HAP-1 (cell line): ENCODE measurements around the gene HSPBAP1.
A peak's percentile ranks its signal among the peaks of the same experiment; 100 is the strongest.

ENCODE experiments used
- DNase-seq, 2 experiments: peaks; one replicate each; pipeline ENCODE4 v3.0.0-alpha.2; 2016 to 2020; ENCODE audit warnings: low spot score in 2 of 2
- H3K27me3 ChIP-seq: fragments of 250-450 bp; sonication (Bioruptor Pico); 2 replicates; pipeline ENCODE4 v1.5.1; 2020; ENCODE audit warnings: low read depth, mild to moderate bottlenecking, moderate library complexity
- H3K36me3 ChIP-seq: fragments of 250-450 bp; sonication (Bioruptor Pico); replicated peaks from 2 replicates; pipeline ENCODE4 v1.5.1; 2020; ENCODE audit warnings: mild to moderate bottlenecking
- H3K4me1 ChIP-seq: fragments of 250-450 bp; sonication (Bioruptor Pico); 2 replicates; pipeline ENCODE4 v1.5.1; 2020; ENCODE audit warnings: mild to moderate bottlenecking
- H3K4me3 ChIP-seq: fragments of 250-450 bp; sonication (Bioruptor Pico); 2 replicates; pipeline ENCODE4 v1.5.1; 2020; ENCODE audit warnings: mild to moderate bottlenecking, moderate library complexity
- H3K9me3 ChIP-seq: fragments of 250-450 bp; sonication (Bioruptor Pico); 2 replicates; pipeline ENCODE4 v1.5.1; 2020; ENCODE audit warnings: mild to moderate bottlenecking, moderate library complexity
- in situ Hi-C: fragments of 300-500 bp; cut with MboI; formaldehyde crosslinking; loops from 3 replicates; pipeline ENCODE4 v1.14.3; 2020; ENCODE audit warnings: low sequenced_read_pairs, inconsistent platforms, mixed read lengths

HSPBAP1 gene, protein sequence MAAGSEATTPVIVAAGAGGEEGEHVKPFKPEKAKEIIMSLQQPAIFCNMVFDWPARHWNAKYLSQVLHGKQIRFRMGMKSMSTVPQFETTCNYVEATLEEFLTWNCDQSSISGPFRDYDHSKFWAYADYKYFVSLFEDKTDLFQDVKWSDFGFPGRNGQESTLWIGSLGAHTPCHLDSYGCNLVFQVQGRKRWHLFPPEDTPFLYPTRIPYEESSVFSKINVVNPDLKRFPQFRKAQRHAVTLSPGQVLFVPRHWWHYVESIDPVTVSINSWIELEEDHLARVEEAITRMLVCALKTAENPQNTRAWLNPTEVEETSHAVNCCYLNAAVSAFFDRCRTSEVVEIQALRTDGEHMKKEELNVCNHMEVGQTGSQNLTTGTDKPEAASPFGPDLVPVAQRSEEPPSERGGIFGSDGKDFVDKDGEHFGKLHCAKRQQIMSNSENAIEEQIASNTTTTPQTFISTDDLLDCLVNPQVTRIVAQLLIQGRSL

DNA sequence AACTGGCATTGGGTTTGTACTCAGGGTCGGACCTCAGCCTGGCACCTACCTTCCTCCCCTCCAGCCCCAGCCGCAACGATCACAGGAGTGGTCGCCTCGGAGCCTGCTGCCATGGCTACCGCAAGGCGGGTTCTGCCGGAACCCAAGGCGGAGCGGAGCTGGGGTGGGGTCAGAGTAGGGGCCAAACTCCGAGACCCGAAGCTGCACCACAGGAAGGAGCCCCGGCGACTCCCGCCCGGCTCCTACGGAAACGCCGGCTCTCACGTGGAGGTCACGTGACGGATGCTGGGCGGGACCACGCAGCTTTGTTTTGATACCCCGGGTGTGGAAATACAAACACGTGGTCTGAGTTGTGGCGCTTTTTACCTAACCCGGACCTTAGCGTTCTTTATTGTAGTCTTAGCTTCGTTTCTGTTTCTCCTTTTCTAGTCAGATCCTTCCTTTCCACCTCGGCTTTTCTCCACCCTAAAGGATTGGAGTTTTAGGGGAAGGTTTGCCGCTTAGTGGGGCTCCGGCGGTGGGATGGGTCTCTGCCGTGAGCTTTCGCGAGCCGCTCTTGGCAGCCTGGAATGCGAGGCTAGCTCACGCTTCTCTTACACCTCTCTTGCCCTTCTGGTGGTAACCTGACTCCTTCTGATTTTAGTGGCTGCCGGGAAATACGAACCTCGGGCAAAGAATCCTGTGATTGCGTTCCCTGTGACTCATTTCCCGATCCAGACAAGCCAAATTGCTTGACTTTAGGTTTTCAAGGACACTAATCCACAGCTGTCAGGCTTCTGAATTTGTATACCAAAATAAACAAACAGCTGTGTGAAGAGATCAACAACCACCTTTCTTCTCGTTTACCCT, at the start of gene HSPBAP1:
Gene HSPBAP1, minus strand, starts transcription at position 264 of the 849 bp plus-strand sequence. Its CDS starts 151 bp downstream, at position 113.
- Histone ChIP-seq H3K4me3 (peak within 1 kb of the TSS; percentile 63), H3K36me3 (no peaks in the 10 kb centered on the region), H3K27me3 (no peaks in the 10 kb centered on the region), H3K9me3 (no peaks in the 10 kb centered on the region), H3K4me1 (peaks cover 15% of the 10 kb centered on the region)
- in situ Hi-C loops: no loop called here
- peak; percentile 87 to 94 for DNase-seq

DNA sequence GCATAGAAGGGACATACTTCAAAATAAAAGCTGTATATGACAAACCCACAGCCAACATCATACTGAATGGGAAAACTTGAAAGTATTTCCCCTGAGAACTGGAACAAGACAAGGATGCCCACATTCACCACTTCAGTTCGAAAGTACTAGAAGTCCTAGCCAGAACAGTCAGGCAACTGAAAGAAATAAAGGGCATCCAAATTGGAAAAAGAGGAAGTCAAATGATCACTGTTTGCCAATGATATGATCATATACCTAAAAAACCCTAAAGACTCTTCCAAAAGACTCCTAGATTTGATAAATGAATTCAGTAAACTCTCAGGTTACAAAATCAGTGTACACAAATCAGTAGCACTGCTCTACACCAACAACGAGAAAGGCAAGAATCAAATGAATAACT, 42.0 kb upstream of the HSPBAP1 start:
- in situ Hi-C loops: no loop called here
- H3K4me3 ChIP-seq: no peak overlapping the region
- DNase-seq: no peak
- H3K4me1 ChIP-seq: no peaks in the 10 kb centered on the region
- no peaks in the 10 kb centered on the region for H3K9me3 ChIP-seq
- H3K36me3 ChIP-seq: no peaks in the 10 kb centered on the region; the same call in none of the 2 replicates
- no peaks in the 10 kb centered on the region for H3K27me3 ChIP-seq

DNA sequence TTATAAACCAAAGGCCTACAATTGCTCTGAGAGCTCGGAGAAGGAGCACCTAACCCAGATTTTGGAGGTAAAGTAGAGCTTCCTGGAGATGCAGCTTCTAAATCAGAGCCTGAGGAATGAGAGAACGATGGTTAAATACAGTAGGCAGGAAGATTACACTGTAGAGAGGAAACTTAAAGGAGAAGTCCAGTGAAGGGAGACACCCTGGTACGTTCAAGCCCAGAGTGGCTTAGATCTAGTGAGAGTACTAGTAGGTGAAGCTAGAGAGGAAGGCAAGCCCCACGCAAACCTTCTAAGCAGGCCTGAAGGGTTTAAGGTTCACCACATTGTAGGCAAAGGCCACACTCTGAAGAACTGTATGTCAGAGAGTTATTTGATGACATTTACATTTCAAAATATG, 34.6 kb upstream of the HSPBAP1 start:
- no peak for DNase-seq
- in situ Hi-C loops: no loop called here
- H3K27me3 ChIP-seq: no peaks in the 10 kb centered on the region
- no peaks in the 10 kb centered on the region for H3K4me1 ChIP-seq
- 0 out of 2 replicates have a peak, but pooled peaks cover 2% of the 10 kb centered on the region for H3K36me3 ChIP-seq
- no peaks in the 10 kb centered on the region for H3K9me3 ChIP-seq
- H3K4me3 ChIP-seq: no peak overlapping the region

DNA sequence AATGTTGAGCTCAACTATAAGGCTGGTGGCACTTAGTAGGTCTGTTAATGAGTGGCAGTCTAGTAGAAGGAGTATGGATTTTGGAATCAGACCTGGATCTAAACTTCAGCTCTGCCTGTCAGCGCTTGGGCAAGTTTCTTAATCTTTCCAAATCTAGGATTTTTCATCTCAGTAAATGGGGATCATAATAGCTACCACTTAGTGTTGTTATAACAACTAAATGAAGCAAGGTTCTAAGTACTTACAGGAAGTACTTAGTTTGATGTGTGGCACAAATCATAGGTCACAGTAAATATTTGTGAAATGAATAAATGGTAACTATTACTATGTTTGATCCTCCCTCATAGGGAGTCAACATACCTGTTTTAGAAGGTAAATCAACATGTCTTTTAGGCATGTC, 32.6 kb upstream of the HSPBAP1 start:
- DNase-seq: no peak
- Histone ChIP-seq H3K4me1 (no peaks in the 10 kb centered on the region), H3K36me3 (0 out of 2 replicates have a peak, but pooled peaks cover 2% of the 10 kb centered on the region), H3K9me3 (no peaks in the 10 kb centered on the region), H3K4me3 (no peak overlapping the region), H3K27me3 (no peaks in the 10 kb centered on the region)
- in situ Hi-C loops: no loop called here

DNA sequence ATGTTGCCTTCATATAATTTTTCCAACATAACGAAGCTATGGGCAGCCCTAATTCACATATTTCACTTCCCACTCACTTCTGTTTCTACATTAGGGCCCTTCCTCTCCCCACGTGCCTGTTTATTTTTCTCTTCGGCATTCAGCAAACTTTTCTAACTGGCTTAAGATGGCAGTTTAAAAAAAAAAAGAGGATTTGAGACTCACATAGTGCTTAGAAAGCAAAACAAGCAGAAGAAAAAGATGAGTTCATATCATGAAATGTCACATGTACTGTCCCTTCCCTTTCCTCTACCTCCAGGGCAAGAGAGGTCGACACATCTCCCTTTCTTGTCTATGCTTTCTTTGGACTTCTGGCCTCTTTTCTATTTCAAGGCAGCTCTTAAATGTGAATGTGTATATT, 31.8 kb upstream of the HSPBAP1 start:
- no peak overlapping the region for H3K4me3 ChIP-seq
- H3K36me3 ChIP-seq: 0 out of 2 replicates have a peak, but pooled peaks cover 2% of the 10 kb centered on the region
- in situ Hi-C loops: no loop called here
- DNase-seq: no peak
- no peaks in the 10 kb centered on the region for H3K4me1 ChIP-seq
- no peaks in the 10 kb centered on the region for H3K27me3 ChIP-seq
- H3K9me3 ChIP-seq: no peaks in the 10 kb centered on the region

DNA sequence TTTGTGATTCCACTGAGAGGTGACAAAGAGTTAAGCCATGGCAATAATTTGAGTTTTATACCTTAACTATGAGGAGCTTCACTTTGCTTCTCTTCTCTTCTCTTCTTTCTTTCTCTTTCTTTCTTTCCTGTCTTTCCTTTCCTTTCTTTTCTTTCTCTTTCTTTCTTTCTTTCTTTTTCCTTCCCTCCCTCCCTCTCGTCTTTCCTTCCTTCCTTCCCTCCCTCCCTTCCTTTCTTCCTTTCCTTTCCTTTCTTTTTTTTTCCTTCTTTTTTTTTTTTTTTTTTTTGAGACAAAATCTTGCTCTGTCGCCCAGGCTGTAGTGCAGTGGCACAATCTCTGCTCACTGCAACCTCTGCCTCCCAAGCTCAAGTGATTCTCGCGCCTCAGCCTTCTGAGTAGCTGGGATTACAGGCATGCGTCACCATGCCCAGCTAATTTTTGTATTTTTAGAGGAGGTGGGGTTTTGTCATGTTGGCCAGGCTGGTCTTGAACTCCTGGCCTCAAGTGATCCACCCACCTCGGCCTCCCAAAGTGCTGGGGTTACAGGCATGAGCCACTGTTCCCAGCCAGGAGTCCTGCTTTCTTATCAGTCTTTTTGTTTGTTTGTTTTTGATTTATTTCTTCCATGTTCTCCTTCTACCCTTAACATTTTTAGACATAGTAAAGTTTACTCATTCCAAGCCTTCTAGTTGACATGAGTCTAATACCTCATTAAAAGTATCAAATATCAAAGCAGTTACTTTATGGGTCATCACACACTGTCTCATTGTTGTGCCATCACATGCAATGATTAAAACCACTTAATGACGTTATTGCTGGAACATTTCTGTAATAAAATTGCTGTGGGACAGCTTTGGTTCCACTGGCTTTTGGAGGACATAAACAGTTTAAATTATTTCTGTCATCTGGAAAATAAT, 31.1 kb upstream of the HSPBAP1 start:
- H3K4me3 ChIP-seq: no peak overlapping the region
- DNase-seq: no peak
- in situ Hi-C loops: no loop called here
- 0 out of 2 replicates have a peak, but pooled peaks cover 2% of the 10 kb centered on the region for H3K36me3 ChIP-seq
- H3K4me1 ChIP-seq: no peaks in the 10 kb centered on the region
- no peaks in the 10 kb centered on the region for H3K9me3 ChIP-seq
- no peaks in the 10 kb centered on the region for H3K27me3 ChIP-seq

DNA sequence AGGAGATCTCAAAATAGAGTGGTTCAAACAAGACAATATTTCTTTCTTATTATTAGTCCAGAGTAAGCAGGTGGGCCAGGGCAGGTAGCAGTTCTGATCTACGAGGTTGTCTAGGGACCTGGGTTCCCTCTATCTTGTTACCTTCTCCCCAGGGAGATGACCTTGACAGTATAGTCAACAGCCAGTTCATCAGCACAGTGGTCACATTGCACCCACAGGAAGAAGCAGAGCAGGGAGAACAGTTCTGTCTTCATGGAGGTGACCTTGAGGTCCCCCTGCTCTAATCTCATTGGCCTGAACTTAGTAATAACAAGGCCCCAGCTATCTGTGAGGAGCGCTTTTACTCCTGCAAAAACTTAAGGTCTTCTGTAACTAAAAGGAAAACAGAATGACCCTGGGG, 23.0 kb upstream of the HSPBAP1 start:
- Histone ChIP-seq H3K36me3 (no peaks in the 10 kb centered on the region), H3K4me1 (no peaks in the 10 kb centered on the region), H3K9me3 (no peaks in the 10 kb centered on the region), H3K27me3 (no peaks in the 10 kb centered on the region), H3K4me3 (no peak overlapping the region)
- DNase-seq: no peak
- in situ Hi-C loops: no loop called here

DNA sequence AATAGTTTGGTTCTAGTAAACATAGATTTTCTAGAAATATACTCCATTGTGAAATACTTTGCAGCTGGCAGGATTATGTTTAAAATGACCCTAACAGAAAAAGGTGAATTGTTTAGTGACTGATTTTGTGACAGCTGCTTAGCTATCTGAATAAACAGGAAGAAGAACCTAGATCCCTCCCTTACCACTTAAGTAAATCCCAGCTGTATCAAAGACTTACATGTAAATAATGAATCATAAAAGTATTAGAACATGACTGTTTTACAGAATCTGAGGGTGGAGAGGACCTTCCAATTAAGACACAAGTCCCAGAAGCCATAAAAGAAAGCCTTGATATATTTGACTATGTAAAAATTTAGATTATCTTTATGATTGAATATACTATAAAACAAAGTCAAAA, 17.1 kb upstream of the HSPBAP1 start:
- Histone ChIP-seq H3K9me3 (no peaks in the 10 kb centered on the region), H3K4me1 (no peaks in the 10 kb centered on the region), H3K27me3 (no peaks in the 10 kb centered on the region), H3K4me3 (no peak overlapping the region), H3K36me3 (no peaks in the 10 kb centered on the region)
- in situ Hi-C loops: no loop called here
- no peak for DNase-seq

DNA sequence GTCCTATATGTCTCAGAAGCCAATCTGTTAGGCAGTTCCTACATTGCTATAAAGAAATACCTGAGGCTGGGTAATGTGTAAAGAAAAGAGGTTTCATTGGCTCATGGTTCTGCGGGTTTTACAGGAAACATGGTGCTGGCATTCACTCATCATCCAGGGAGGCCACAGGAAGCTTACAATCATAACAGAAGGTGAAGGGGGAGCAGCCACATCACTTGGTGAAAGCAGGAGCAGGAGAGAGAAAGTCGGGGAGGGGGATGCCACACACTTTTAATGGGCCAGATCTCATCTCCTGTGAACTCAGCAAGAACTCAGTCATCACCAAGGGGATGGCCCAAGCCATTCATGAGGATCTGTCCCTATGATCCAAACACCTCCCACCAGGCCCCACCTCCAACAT, 10.3 kb upstream of the HSPBAP1 start:
- in situ Hi-C loops: no loop called here
- H3K27me3 ChIP-seq: no peaks in the 10 kb centered on the region
- H3K4me3 ChIP-seq: no peak overlapping the region
- no peaks in the 10 kb centered on the region for H3K4me1 ChIP-seq
- DNase-seq: no peak
- no peaks in the 10 kb centered on the region for H3K36me3 ChIP-seq
- H3K9me3 ChIP-seq: no peaks in the 10 kb centered on the region

DNA sequence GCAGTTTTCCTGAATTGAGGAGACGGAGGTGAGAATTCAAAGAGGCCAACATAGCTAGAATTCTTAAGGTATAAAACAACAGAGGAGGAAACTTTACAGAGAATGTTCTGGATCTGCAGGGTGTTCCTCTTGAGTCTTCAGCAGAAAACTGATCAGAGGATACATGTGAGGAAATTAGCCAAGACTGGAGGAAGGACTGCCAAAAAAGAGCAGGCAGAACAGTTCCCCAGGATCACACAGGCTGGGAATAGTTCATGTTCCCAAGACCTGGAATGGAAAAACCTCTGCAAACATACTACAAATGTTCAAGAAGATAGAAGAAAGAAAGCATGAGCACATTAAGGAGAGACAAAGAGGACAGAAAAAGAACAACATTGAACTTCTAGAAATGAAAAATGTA, 8.7 kb upstream of the HSPBAP1 start:
- Histone ChIP-seq H3K4me1 (no peaks in the 10 kb centered on the region), H3K27me3 (no peaks in the 10 kb centered on the region), H3K4me3 (no peak overlapping the region), H3K9me3 (no peaks in the 10 kb centered on the region), H3K36me3 (no peaks in the 10 kb centered on the region)
- in situ Hi-C loops: no loop called here
- DNase-seq: no peak

DNA sequence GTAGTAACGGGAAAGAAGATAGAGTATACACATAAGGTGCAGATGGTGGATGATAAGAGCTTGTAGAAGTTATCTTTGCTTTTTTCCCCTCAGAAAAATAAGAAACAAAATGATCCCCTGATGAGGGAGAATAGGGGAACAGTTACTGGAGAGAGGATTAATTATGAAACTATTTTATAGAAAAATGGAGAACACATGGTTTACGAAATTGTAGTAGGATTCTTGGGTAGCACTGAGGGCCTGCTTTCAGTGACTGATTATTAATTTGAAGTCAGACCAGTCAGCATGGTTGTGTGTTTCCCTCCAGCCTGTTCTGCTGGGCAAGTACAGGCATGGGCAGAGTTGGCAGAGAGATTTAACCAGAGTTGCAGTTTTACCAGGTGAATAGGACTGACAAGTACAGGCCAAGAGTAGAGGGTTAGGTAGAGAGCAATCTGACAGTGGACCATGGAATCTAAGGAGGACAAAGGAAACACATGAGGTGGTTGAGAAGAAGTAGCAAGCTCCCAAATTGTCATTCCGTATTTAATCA, 7.1 kb upstream of the HSPBAP1 start:
- Histone ChIP-seq H3K9me3 (no peaks in the 10 kb centered on the region), H3K4me3 (no peak overlapping the region), H3K36me3 (no peaks in the 10 kb centered on the region), H3K4me1 (peaks cover 2% of the 10 kb centered on the region; the same call in 1 of the 2 replicates), H3K27me3 (no peaks in the 10 kb centered on the region)
- in situ Hi-C loops: no loop called here
- no peak for DNase-seq

DNA sequence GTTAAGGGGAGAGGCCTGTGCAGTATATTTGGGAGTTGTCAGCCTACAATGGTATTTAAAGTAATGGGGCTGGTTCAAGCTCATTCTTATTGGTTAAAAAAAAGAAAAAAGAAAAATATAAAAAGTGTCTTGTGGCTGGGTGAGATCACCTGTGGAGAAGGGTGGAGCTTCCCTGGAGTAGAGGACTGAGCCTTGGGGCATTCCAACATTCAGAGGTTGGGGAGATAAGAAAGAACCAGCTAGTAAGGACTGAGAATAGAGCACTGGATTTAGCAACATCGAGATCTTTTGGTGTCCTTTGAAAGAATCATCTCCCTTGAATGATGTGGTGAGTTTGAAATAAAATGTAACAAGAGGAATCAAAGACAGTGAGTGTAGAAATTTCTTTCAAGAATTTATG, 6.4 kb upstream of the HSPBAP1 start:
- in situ Hi-C loops: no loop called here
- DNase-seq: no peak

DNA sequence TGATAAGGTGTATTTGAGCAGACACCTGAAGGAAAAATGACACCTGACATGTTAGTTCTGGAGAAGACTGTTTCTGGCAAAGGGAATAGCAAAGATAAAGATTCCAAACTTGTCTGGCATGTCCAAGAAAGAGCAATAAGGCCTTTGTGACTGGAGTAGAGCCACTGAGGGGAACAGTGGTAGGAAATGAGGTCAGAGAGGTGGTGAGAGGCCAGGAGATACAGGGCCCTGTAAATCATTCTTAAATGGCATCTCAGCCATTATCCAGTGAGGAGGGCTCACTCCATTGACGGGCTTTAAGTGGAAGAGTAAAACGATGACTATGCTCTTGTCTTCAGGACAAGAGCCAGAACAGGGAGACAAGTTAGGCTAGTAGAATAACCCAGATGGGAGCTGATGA, 5.7 kb upstream of the HSPBAP1 start:
- in situ Hi-C loops: no loop called here
- no peaks in the 10 kb centered on the region for H3K27me3 ChIP-seq
- peaks cover 7% of the 10 kb centered on the region; the same call in 1 of the 2 replicates for H3K4me1 ChIP-seq
- H3K9me3 ChIP-seq: no peaks in the 10 kb centered on the region
- no peaks in the 10 kb centered on the region for H3K36me3 ChIP-seq
- no peak overlapping the region for H3K4me3 ChIP-seq
- no peak for DNase-seq

More for the DNA sequence above, 6.4 kb upstream of the HSPBAP1 start:
- no peak overlapping the region for H3K4me3 ChIP-seq
- H3K4me1 ChIP-seq: peaks cover 4% of the 10 kb centered on the region; the same call in 1 of the 2 replicates
- no peaks in the 10 kb centered on the region for H3K36me3 ChIP-seq
- no peaks in the 10 kb centered on the region for H3K27me3 ChIP-seq
- no peaks in the 10 kb centered on the region for H3K9me3 ChIP-seq
